ENCODE measurements around the gene RBMS3. TPM values are rescaled to one million over a fixed set of nuclear protein-coding genes. Genes with fewer than 3 reads are reported as not detected.

RBMS3 gene
- total RNA-seq, 6 donors from 2014 or later: 39.8 to 102 (median 57.2) TPM

GRCh38 chr3:29331035-29331434 lies 50.2 kb downstream of the RBMS3 start:
- Histone ChIP-seq H3K27me3 (no peaks in the 10 kb centered on the region), H3K4me3 (no peak overlapping the region), H3K4me1 (peaks cover 18 to 34% (median 27%) of the 10 kb centered on the region in 4 donors), H3K36me3 (no peaks in the 10 kb centered on the region), H3K27ac (peak overlapping the region in 1 of 4 donors; percentile 51), H3K9me3 (no peaks in the 10 kb centered on the region)
- DNase-seq: no peak
- no peak for TF ChIP-seq POLR2AphosphoS5 (IDR thresholded peaks at IDR 0.05)
- TF ChIP-seq EP300 (IDR thresholded peaks at IDR 0.05): no peak
- TF ChIP-seq, protein P1, sequence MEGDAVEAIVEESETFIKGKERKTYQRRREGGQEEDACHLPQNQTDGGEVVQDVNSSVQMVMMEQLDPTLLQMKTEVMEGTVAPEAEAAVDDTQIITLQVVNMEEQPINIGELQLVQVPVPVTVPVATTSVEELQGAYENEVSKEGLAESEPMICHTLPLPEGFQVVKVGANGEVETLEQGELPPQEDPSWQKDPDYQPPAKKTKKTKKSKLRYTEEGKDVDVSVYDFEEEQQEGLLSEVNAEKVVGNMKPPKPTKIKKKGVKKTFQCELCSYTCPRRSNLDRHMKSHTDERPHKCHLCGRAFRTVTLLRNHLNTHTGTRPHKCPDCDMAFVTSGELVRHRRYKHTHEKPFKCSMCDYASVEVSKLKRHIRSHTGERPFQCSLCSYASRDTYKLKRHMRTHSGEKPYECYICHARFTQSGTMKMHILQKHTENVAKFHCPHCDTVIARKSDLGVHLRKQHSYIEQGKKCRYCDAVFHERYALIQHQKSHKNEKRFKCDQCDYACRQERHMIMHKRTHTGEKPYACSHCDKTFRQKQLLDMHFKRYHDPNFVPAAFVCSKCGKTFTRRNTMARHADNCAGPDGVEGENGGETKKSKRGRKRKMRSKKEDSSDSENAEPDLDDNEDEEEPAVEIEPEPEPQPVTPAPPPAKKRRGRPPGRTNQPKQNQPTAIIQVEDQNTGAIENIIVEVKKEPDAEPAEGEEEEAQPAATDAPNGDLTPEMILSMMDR (IDR thresholded peaks at IDR 0.05): no peak
- no peak for TF ChIP-seq POLR2A (IDR thresholded peaks at IDR 0.05)
- 87 to 90% methylated on average over 4 of the region's 4 CpGs for WGBS, 2 donors
- ATAC-seq (ENCODE audit: low FRiP score in 2 of 2): no peak

DNA sequence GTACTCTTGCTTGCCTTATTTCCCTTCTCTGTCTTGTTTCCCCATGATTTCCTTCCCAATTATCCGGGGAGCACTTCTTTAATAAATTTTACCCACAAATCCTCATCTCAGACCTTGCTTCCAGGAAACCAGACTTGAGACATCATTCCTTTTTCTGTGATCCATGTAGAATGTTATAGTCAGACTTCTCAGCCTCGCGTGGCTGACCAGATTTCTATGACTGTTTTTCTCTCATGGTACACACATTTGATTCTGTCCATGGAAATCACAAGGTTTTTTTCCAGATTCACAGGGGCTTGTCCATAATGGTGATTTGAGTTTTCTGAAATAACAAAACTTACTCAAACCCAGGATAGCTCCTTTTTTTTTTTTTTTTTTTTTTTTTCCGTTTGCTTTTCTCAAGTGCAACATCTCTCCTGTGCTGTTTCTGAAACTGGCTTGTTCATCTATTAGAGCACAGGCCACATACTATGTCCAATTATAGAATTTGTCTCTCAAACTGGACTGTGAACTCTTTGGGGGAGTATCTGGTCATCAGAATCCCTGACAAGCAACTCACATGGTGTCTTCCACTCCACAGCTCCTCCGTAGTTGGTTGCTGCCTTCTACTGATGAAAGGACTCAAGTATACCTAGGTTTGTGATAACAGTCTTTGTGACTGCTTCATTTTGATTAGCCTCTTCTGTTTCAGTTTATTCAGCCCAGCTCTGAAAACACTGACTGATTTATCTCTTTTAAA lies 50.8 kb downstream of the RBMS3 start:
- ATAC-seq (ENCODE audit: low FRiP score in 2 of 2) (no peak), DNase-seq (no peak)
- Histone ChIP-seq H3K27me3 (no peaks in the 10 kb centered on the region), H3K4me1 (peaks cover 18 to 37% (median 30%) of the 10 kb centered on the region in 4 donors), H3K9me3 (no peaks in the 10 kb centered on the region), H3K4me3 (no peak overlapping the region), H3K36me3 (no peaks in the 10 kb centered on the region), H3K27ac (peak overlapping the region in 1 of 4 donors; percentile 51)
- no peak for TF ChIP-seq POLR2A (IDR thresholded peaks at IDR 0.05)
- TF ChIP-seq EP300 (IDR thresholded peaks at IDR 0.05): no peak
- no peak for TF ChIP-seq POLR2AphosphoS5 (IDR thresholded peaks at IDR 0.05)
- TF ChIP-seq, protein P1 (IDR thresholded peaks at IDR 0.05): no peak
- 71 to 82% methylated on average over 5 of the region's 5 CpGs for WGBS, 2 donors

DNA sequence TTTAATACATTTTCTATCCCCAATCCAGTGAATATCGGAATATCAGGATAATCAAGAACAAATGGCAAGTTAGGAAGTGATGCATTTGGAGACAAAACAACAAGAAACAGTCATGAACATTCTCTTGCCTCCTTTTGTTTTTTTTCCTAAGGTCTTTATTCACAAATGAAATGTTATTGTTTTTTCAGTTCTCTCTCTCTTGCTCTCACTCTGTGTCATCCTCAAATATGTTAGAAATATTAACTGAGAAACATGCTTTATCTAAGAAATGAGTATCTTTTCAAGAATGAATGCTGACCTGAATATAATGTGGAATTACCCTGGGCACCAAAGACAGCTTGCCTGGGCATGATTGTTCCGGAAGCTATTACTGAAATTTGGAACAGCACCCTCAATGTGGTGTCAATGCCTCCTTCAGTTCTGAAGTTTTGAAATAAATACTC lies 51.3 kb downstream of the RBMS3 start:
- WGBS, 2 donors: 68 to 85% methylated on average over 2 of the region's 2 CpGs
- no peak for DNase-seq
- peak overlapping the region in 1 of 4 donors; percentile 51 for H3K27ac ChIP-seq
- no peaks in the 10 kb centered on the region for H3K36me3 ChIP-seq
- H3K4me3 ChIP-seq: no peak overlapping the region
- H3K4me1 ChIP-seq: peaks cover 18 to 37% (median 30%) of the 10 kb centered on the region in 4 donors
- ATAC-seq (ENCODE audit: low FRiP score in 2 of 2): no peak
- no peaks in the 10 kb centered on the region for H3K27me3 ChIP-seq
- H3K9me3 ChIP-seq: no peaks in the 10 kb centered on the region
- TF ChIP-seq POLR2AphosphoS5 (IDR thresholded peaks at IDR 0.05) (no peak), EP300 (IDR thresholded peaks at IDR 0.05) (peak in 1 of 4 donors; percentile 60)
- TF ChIP-seq, protein P1 (IDR thresholded peaks at IDR 0.05): no peak

DNA sequence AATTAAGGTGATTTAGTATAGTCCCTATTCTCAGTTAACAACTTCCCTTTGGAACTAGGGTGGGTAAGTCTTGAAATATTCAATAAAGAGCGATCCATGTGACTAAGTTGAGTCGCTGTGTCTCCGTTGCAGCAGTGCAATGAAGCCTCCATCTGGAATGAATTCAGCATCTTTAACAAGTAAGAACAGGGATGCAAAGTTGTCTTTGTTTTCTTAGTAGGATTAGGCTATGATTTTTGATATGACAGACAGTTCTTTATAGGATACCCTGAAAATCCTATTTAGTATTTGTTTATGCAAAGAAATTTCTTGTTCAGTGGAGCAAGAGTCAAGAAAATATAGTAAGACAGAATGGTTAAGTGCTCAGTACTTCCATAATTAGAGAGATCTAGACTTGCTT lies 52.7 kb downstream of the RBMS3 start:
- DNase-seq (no peak), ATAC-seq (ENCODE audit: low FRiP score in 2 of 2) (no peak)
- TF ChIP-seq EP300 (IDR thresholded peaks at IDR 0.05) (no peak), POLR2AphosphoS5 (IDR thresholded peaks at IDR 0.05) (no peak), POLR2A (IDR thresholded peaks at IDR 0.05) (no peak)
- TF ChIP-seq, protein P1 (IDR thresholded peaks at IDR 0.05): no peak
- Histone ChIP-seq H3K27ac (peak overlapping the region in 1 of 4 donors; percentile 13), H3K4me1 (peaks cover 18 to 37% (median 33%) of the 10 kb centered on the region in 4 donors), H3K36me3 (no peaks in the 10 kb centered on the region), H3K27me3 (no peaks in the 10 kb centered on the region), H3K9me3 (no peaks in the 10 kb centered on the region), H3K4me3 (no peak overlapping the region)
- 92 to 96% methylated on average over 3 of the region's 3 CpGs for WGBS, 2 donors

Data from upper lobe of left lung (tissue), 6 donors.